Activated CD4-positive, alpha-beta memory T cell treated with anti-CD3 and anti-CD28 coated beads, Interleukin-2, amount 10 ng/mL, durations not matched to agents 7 days and 5 days (primary cell): ENCODE results near the gene TBX19. TPM values are rescaled to one million over a fixed set of nuclear protein-coding genes. Genes with fewer than 3 reads are reported as not detected.

Source experiments
- CTCF ChIA-PET: fragments of 350-600 bp; sonication (Branson Sonifier 250); formaldehyde crosslinking; loops from one replicate; lab custom pipeline; 2021; ENCODE audit warnings: antibody characterized with exemption, inconsistent platforms; lab: Charles Lee
- POLR2A ChIA-PET: fragments of 350-600 bp; sonication (Branson Sonifier 250); formaldehyde crosslinking; loops from one replicate; lab custom pipeline; 2021; ENCODE audit warnings: antibody characterized with exemption; lab: Charles Lee
- DNase-seq: peaks from one replicate; pipeline ENCODE4 v3.0.0-alpha.2; 2020
- H3K27ac Mint-ChIP-seq: one replicate; pipeline ENCODE4 v1.8.0; 2021; ENCODE audit warnings: mild to moderate bottlenecking, mixed read lengths
- H3K27me3 Mint-ChIP-seq: one replicate; pipeline ENCODE4 v1.8.0; 2021; ENCODE audit warnings: mixed read lengths
- H3K36me3 Mint-ChIP-seq: one replicate; pipeline ENCODE4 v1.8.0; 2021; ENCODE audit warnings: low read depth, mixed read lengths
- H3K4me1 Mint-ChIP-seq: one replicate; pipeline ENCODE4 v1.8.0; 2021; ENCODE audit warnings: mixed read lengths
- H3K4me3 Mint-ChIP-seq: one replicate; pipeline ENCODE4 v1.8.0; 2021; ENCODE audit warnings: mild to moderate bottlenecking, mixed read lengths
- H3K9me3 Mint-ChIP-seq: one replicate; pipeline ENCODE4 v1.8.0; 2021; ENCODE audit warnings: mixed read lengths
- total RNA-seq, 2 experiments: library from RNA; stranded (reverse); gene quantifications; one replicate each; pipeline ENCODE4 v1.2.3, GENCODE V29; 2021

The TBX19 gene
- total RNA-seq, 2 experiments from 2014 or later, result 2.4 TPM

- CTCF ChIA-PET, result interaction anchor here (1.0 kb wide), 1 partner anchor 11 kb away, joined by 5 read pairs; no protein-coding TSS in a partner anchor
These were observed 23.3 kb upstream of the TBX19 start for GRCh38 chr1:168257397-168257796.

GRCh38 chr1:168259567-168259966 is 21.1 kb upstream of the TBX19 start:
- Mint-ChIP-seq H3K27ac (no peak overlapping the region), H3K27me3 (no peaks in the 10 kb centered on the region), H3K9me3 (peaks cover 20% of the 10 kb centered on the region), H3K4me3 (no peak overlapping the region), H3K4me1 (peaks cover 8% of the 10 kb centered on the region), H3K36me3 (peaks cover 65% of the 10 kb centered on the region)
- POLR2A ChIA-PET, result no interaction called here
- no peak for DNase-seq
- CTCF ChIA-PET, result no interaction called here

More at GRCh38 chr1:168257397-168257796, 23.3 kb upstream of the TBX19 start:
- POLR2A ChIA-PET, result interaction anchor here (0.9 to 1.3 kb wide), 2 partner anchors 10 to 12 kb away, joined by 3 read pairs; no protein-coding TSS in a partner anchor
- Mint-ChIP-seq H3K27ac (no peak overlapping the region), H3K4me3 (no peak overlapping the region), H3K27me3 (no peaks in the 10 kb centered on the region), H3K9me3 (peaks cover 12% of the 10 kb centered on the region), H3K4me1 (peaks cover 8% of the 10 kb centered on the region), H3K36me3 (peaks cover 66% of the 10 kb centered on the region)
- no peak for DNase-seq

GRCh38 chr1:168260393-168260792 is 20.3 kb upstream of the TBX19 start:
- Mint-ChIP-seq H3K4me3 (no peak overlapping the region), H3K36me3 (peaks cover 57% of the 10 kb centered on the region), H3K4me1 (peaks cover 8% of the 10 kb centered on the region), H3K27ac (no peak overlapping the region), H3K9me3 (peaks cover 17% of the 10 kb centered on the region), H3K27me3 (no peaks in the 10 kb centered on the region)
- DNase-seq, result no peak
- ChIA-PET CTCF (no interaction called here), POLR2A (no interaction called here)

GRCh38 chr1:168261390-168261789 is 19.3 kb upstream of the TBX19 start:
- POLR2A ChIA-PET, result no interaction called here
- H3K27ac Mint-ChIP-seq, result no peak overlapping the region
- H3K27me3 Mint-ChIP-seq, result no peaks in the 10 kb centered on the region
- no peak overlapping the region for H3K4me3 Mint-ChIP-seq
- peaks cover 8% of the 10 kb centered on the region for H3K4me1 Mint-ChIP-seq
- H3K9me3 Mint-ChIP-seq, result peaks cover 12% of the 10 kb centered on the region
- H3K36me3 Mint-ChIP-seq, result peaks cover 48% of the 10 kb centered on the region
- CTCF ChIA-PET, result interaction anchor here (2.5 kb wide), 1 partner anchor 26 kb away, joined by 6 read pairs; no protein-coding TSS in a partner anchor
- DNase-seq, result no peak

DNA sequence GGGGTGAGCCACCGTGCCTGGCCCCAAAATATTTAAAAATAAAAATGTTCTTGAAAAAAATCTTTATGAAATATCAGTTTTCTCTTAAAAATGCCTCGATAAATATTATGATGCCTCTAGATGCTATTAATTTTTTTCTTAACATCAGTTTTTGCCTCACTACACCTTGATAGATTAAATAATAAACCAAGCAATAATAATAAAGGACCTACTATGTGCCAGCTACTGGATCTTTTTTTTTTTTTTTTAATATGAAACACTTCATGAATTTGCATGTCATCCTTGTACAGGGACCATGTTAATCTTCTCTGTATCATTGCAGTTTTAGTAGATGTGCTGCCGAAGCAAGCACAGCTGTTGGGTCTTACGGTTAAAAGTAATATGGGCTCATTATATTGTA is 17.5 kb upstream of the TBX19 start:
- no peak overlapping the region for H3K27ac Mint-ChIP-seq
- H3K4me3 Mint-ChIP-seq, result no peak overlapping the region
- CTCF ChIA-PET, result interaction anchor here (2.5 kb wide), 1 partner anchor 28 kb away, joined by 6 read pairs; no protein-coding TSS in a partner anchor

DNA sequence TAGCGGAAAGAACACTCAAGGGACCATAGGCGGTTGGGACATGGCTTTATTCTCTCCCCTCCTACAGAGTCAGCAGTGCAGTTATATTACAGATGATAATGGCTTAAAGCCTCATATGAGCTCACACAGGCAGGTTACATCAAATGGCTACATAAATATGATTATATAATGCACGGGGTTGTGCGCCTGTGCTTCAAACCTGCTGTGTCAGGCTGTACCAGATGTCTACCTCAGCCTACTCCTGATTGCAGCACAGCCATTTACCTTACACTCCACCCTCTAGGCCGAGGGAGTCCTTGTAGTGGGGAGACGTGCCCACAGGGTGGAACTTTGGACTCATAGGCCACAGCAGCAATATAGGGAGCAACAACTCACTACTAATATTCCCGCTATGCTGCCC is 16.4 kb upstream of the TBX19 start:
- Mint-ChIP-seq H3K27me3 (no peaks in the 10 kb centered on the region), H3K27ac (no peak overlapping the region), H3K4me3 (no peak overlapping the region), H3K4me1 (peaks cover 8% of the 10 kb centered on the region), H3K9me3 (peaks cover 8% of the 10 kb centered on the region), H3K36me3 (peaks cover 28% of the 10 kb centered on the region)
- DNase-seq, result no peak
- CTCF ChIA-PET, result no interaction called here
- POLR2A ChIA-PET, result no interaction called here

More for the DNA sequence above, 17.5 kb upstream of the TBX19 start:
- POLR2A ChIA-PET, result no interaction called here
- Mint-ChIP-seq H3K36me3 (peaks cover 31% of the 10 kb centered on the region), H3K27me3 (no peaks in the 10 kb centered on the region), H3K9me3 (peaks cover 8% of the 10 kb centered on the region), H3K4me1 (peaks cover 8% of the 10 kb centered on the region)
- DNase-seq, result no peak

GRCh38 chr1:168265596-168265995 is 15.1 kb upstream of the TBX19 start:
- H3K4me3 Mint-ChIP-seq, result no peak overlapping the region
- ChIA-PET POLR2A (no interaction called here), CTCF (interaction anchor here (0.8 kb wide), 1 partner anchor 80 kb away, joined by 4 read pairs; no protein-coding TSS in a partner anchor)
- no peak for DNase-seq
- H3K4me1 Mint-ChIP-seq, result peaks cover 8% of the 10 kb centered on the region
- H3K27me3 Mint-ChIP-seq, result no peaks in the 10 kb centered on the region
- H3K9me3 Mint-ChIP-seq, result peaks cover 8% of the 10 kb centered on the region
- peaks cover 25% of the 10 kb centered on the region for H3K36me3 Mint-ChIP-seq
- no peak overlapping the region for H3K27ac Mint-ChIP-seq

GRCh38 chr1:168266644-168267186 is 14.0 kb upstream of the TBX19 start:
- H3K36me3 Mint-ChIP-seq, result peaks cover 26% of the 10 kb centered on the region
- H3K4me1 Mint-ChIP-seq, result peaks cover under 1% of the 10 kb centered on the region
- DNase-seq, result no peak
- ChIA-PET POLR2A (interaction anchor here (1.2 kb wide), 1 partner anchor 9 kb away, joined by 3 read pairs; no protein-coding TSS in a partner anchor), CTCF (no interaction called here)
- H3K27me3 Mint-ChIP-seq, result no peaks in the 10 kb centered on the region
- H3K4me3 Mint-ChIP-seq, result no peak overlapping the region
- H3K9me3 Mint-ChIP-seq, result peaks cover 8% of the 10 kb centered on the region
- H3K27ac Mint-ChIP-seq, result no peak overlapping the region

DNA sequence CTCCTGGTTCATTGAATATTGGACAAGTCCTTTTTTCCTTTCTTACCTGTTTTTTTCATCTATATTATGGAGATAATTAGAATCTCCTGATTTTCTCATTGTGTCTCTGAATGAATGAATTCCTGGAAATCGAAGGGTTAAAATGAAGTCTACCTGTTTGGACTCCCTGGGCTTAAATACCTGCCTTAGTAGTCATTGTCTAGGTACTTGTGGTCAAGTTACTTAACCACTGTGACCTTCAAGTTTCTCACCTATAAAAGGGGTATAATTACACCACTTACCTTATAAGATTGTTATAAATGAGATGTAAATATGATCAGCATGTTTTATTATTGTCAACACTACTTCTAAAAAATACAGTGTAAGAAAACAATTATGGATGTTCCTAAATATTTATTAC is 9.0 kb upstream of the TBX19 start:
- CTCF ChIA-PET, result no interaction called here
- Mint-ChIP-seq H3K4me3 (no peak overlapping the region), H3K36me3 (peaks cover 14% of the 10 kb centered on the region), H3K27ac (no peak overlapping the region), H3K27me3 (no peaks in the 10 kb centered on the region), H3K9me3 (peaks cover 5% of the 10 kb centered on the region), H3K4me1 (peaks cover 5% of the 10 kb centered on the region)
- no peak for DNase-seq
- POLR2A ChIA-PET, result no interaction called here

- CTCF ChIA-PET, result no interaction called here
- POLR2A ChIA-PET, result no interaction called here
- Mint-ChIP-seq H3K4me1 (peaks cover 5% of the 10 kb centered on the region), H3K36me3 (peaks cover 21% of the 10 kb centered on the region), H3K4me3 (no peak overlapping the region), H3K27me3 (no peaks in the 10 kb centered on the region), H3K9me3 (peaks cover 17% of the 10 kb centered on the region), H3K27ac (no peak overlapping the region)
- no peak for DNase-seq
These were observed 7.1 kb upstream of the TBX19 start for GRCh38 chr1:168273575-168273974.

- Mint-ChIP-seq H3K4me1 (no peaks in the 10 kb centered on the region), H3K27ac (no peak overlapping the region), H3K36me3 (peaks cover 10% of the 10 kb centered on the region), H3K27me3 (no peaks in the 10 kb centered on the region), H3K9me3 (peaks cover 17% of the 10 kb centered on the region), H3K4me3 (no peak overlapping the region)
- DNase-seq, result no peak
- CTCF ChIA-PET, result no interaction called here
- POLR2A ChIA-PET, result interaction anchor here (1.4 kb wide), 1 partner anchor 53 kb away, joined by 3 read pairs; the partner anchor contains the start of gene SFT2D2
These were observed 1.4 kb upstream of the TBX19 start for GRCh38 chr1:168279253-168279652.

- Mint-ChIP-seq H3K27me3 (no peaks in the 10 kb centered on the region), H3K27ac (no peak overlapping the region), H3K36me3 (peaks cover 12% of the 10 kb centered on the region), H3K4me3 (no peak overlapping the region), H3K4me1 (peaks cover 14% of the 10 kb centered on the region), H3K9me3 (peaks cover 12% of the 10 kb centered on the region)
- no peak for DNase-seq
- ChIA-PET CTCF (no interaction called here), POLR2A (no interaction called here)
These were observed 1.1 kb downstream of the TBX19 start for GRCh38 chr1:168281603-168282325.

- DNase-seq, result no peak
- Mint-ChIP-seq H3K36me3 (peaks cover 5% of the 10 kb centered on the region), H3K4me1 (peaks cover 22% of the 10 kb centered on the region), H3K27me3 (no peaks in the 10 kb centered on the region), H3K27ac (no peak overlapping the region), H3K4me3 (no peak overlapping the region), H3K9me3 (no peaks in the 10 kb centered on the region)
- POLR2A ChIA-PET, result interaction anchor here (1.3 kb wide), 1 partner anchor 59 kb away, joined by 3 read pairs; the partner anchor contains the start of gene SFT2D2
- CTCF ChIA-PET, result no interaction called here
These were observed 4.8 kb downstream of the TBX19 start for GRCh38 chr1:168285521-168285790.
